ENCODE data around the gene HNRNPLL. TPM values are rescaled to one million over a fixed set of nuclear protein-coding genes. Genes with fewer than 3 reads are reported as not detected.

Gene HNRNPLL
- total and polyA plus RNA-seq, 2 of the 13 experiments (the other 11 are each of a cell fraction or from before 2014, with no cell fraction given), result 49.4 to 103 TPM

GRCh38 chr2:38648107-38648761, 45.5 kb upstream of the HNRNPLL start:
- Histone ChIP-seq H4K20me1 (ENCODE audit: insufficient read depth, low read length) (no peaks in the 10 kb centered on the region), H3K4me1 (ENCODE audit: insufficient read depth, low read length) (peaks cover 49% of the 10 kb centered on the region), H3K27me3 (ENCODE audit: control insufficient read depth in 1 of 2, insufficient read depth in 2 of 2, low read length in 2 of 2) (no peaks in the 10 kb centered on the region; a peak in 2 of 5 replicates), H3K27ac (ENCODE audit: extremely low read length, insufficient read depth, low read length) (no peak overlapping the region), H3K79me2 (ENCODE audit: insufficient read depth, low read length) (no peaks in the 10 kb centered on the region), H3K9me3 (ENCODE audit: low read length) (no peaks in the 10 kb centered on the region), H2AFZ (ENCODE audit: low read length) (peak overlapping the region; percentile 38), H3K9ac (ENCODE audit: insufficient read depth, low read depth, low read length) (no peak overlapping the region), H3K4me2 (ENCODE audit: low read depth, low read length) (peak overlapping the region; percentile 66), H3K36me3 (replicated peaks in 1 of 2; ENCODE audit: control insufficient read depth in 1 of 2, insufficient read depth in 2 of 2, low read length in 2 of 2) (no peaks in the 10 kb centered on the region), H3K4me3 (replicated peaks in 1 of 3; ENCODE audit: insufficient read depth in 1 of 3, low read depth in 2 of 3, low read length in 3 of 3) (peak overlapping the region in 1 of 3 experiments; percentile 20; a peak in 3 of 6 replicates)
- DNase-seq (ENCODE audit: low spot score) (peak; percentile 40), FAIRE-seq (no peak), ATAC-seq (peak; percentile 51)
- in situ Hi-C loops (cut with HindIII; ENCODE audit: extremely low pct_ligation_motif_present, low pct_unique_long_range_greater_than_20kb) (no loop called here), intact Hi-C loops (cut with micrococcal nuclease; ENCODE audit: unreplicated experiment) (loop anchor here (5.0 kb wide), 1 partner anchor 36 kb away; no protein-coding TSS in a partner anchor)
- POLR2A ChIA-PET, result interaction anchor here (1.6 kb wide), 1 partner anchor 18 kb away, joined by 9 read pairs; the partner anchor contains the start of gene GALM
- 24% methylated on average over 6 of the region's 7 CpGs for WGBS (ENCODE audit: low lambda C conversion rate)
- BruUV-seq (replicated peaks), result no TSS peak
- CTCF ChIA-PET (ENCODE audit: low intra/inter-chr PET ratio, low total read pairs), result no interaction called here
- TF ChIP-seq ARID5B (CRISPR knock-in tag; IDR thresholded peaks at IDR 0.05) (peak; percentile 53; the same call in 1 of the 2 replicates), FOXC1 (CRISPR knock-in tag; IDR thresholded peaks at IDR 0.05; ENCODE audit: borderline replicate concordance) (peak; percentile 53; the same call in 1 of the 2 replicates), CAMTA2 (CRISPR knock-in tag; IDR thresholded peaks at IDR 0.05; ENCODE audit: borderline replicate concordance) (0 out of 2 replicates have a peak, but pooled peaks have one; percentile 48), CEBPG (CRISPR knock-in tag; IDR thresholded peaks at IDR 0.05) (peak; percentile 86), FOXO1 (CRISPR knock-in tag; IDR thresholded peaks at IDR 0.05) (peak; percentile 68), GATAD2A (CRISPR knock-in tag; IDR thresholded peaks at IDR 0.05) (peak; percentile 46; the same call in 1 of the 2 replicates), ELF3 (CRISPR knock-in tag; IDR thresholded peaks at IDR 0.05) (peak; percentile 67; the same call in 1 of the 2 replicates), NFIB (CRISPR knock-in tag; IDR thresholded peaks at IDR 0.05; ENCODE audit: borderline replicate concordance) (0 out of 2 replicates have a peak, but pooled peaks have one; percentile 15), ZNF441 (CRISPR knock-in tag; IDR thresholded peaks at IDR 0.05; ENCODE audit: borderline replicate concordance) (peak; percentile 84; the same call in 1 of the 2 replicates), KAT2B (IDR thresholded peaks at IDR 0.05; ENCODE audit: borderline replicate concordance, low read depth, low read length) (no peak), NCOA1 (CRISPR knock-in tag; IDR thresholded peaks at IDR 0.05) (0 out of 2 replicates have a peak, but pooled peaks have one; percentile 44), ZNF44 (CRISPR knock-in tag; IDR thresholded peaks at IDR 0.05) (no peak), THAP7 (CRISPR knock-in tag; IDR thresholded peaks at IDR 0.05) (0 out of 2 replicates have a peak, but pooled peaks have one; percentile 28), POGZ (CRISPR knock-in tag; IDR thresholded peaks at IDR 0.05) (0 out of 2 replicates have a peak, but pooled peaks have one; percentile 40), MEF2D (CRISPR knock-in tag; IDR thresholded peaks at IDR 0.05) (no peak), MTF2 (CRISPR knock-in tag; IDR thresholded peaks at IDR 0.05; ENCODE audit: borderline replicate concordance) (peak; percentile 57; the same call in 1 of the 2 replicates), ZSCAN25 (CRISPR knock-in tag; IDR thresholded peaks at IDR 0.05) (0 out of 2 replicates have a peak, but pooled peaks have one; percentile 50), FOXA3 (CRISPR knock-in tag; IDR thresholded peaks at IDR 0.05) (peak; percentile 15; the same call in 1 of the 2 replicates), ZNF784 (CRISPR knock-in tag; IDR thresholded peaks at IDR 0.05; ENCODE audit: borderline replicate concordance) (no peak), ZNF430 (CRISPR knock-in tag; IDR thresholded peaks at IDR 0.05) (0 out of 2 replicates have a peak, but pooled peaks have one; percentile 36)
